GM21737 (cell line): ENCODE results near the gene FOXG1.

Experiments
- ATAC-seq: cut with Tn5 transposase; IDR thresholded peaks from one replicate; pipeline ENCODE4 v1.9.1; 2021; ENCODE audit warnings: mild to moderate bottlenecking, moderate library complexity; ENCODE audit not compliant: unreplicated experiment

Gene FOXG1

GRCh38 chr14:28761438-28762291 lies 4.9 kb upstream of the FOXG1 start:
- no peak for ATAC-seq

GRCh38 chr14:28762303-28762954 lies 4.2 kb upstream of the FOXG1 start:
- ATAC-seq: no peak

- no peak for ATAC-seq
Measured at GRCh38 chr14:28762955-28763326, 3.6 kb upstream of the FOXG1 start.

- no peak for ATAC-seq
Measured at GRCh38 chr14:28763751-28764256, 2.8 kb upstream of the FOXG1 start.

GRCh38 chr14:28764257-28765160 lies 2.1 kb upstream of the FOXG1 start:
- ATAC-seq: no peak

- ATAC-seq: no peak
Measured at GRCh38 chr14:28765169-28765830, 1.3 kb upstream of the FOXG1 start.

- ATAC-seq: no peak
Measured at GRCh38 chr14:28765831-28766468, 637 bp upstream of the FOXG1 start.

- ATAC-seq: no peak
Measured at GRCh38 chr14:28767030-28767852, 654 bp downstream of the FOXG1 start.

- no peak for ATAC-seq
Measured at GRCh38 chr14:28767853-28768741, 1.5 kb downstream of the FOXG1 start.

GRCh38 chr14:28769276-28769880 lies 2.8 kb downstream of the FOXG1 start:
- ATAC-seq: no peak

- no peak for ATAC-seq
Measured at GRCh38 chr14:28770061-28770460, 3.5 kb downstream of the FOXG1 start.

- ATAC-seq: no peak
Measured at GRCh38 chr14:28770630-28771029, 4.0 kb downstream of the FOXG1 start.

GRCh38 chr14:28771168-28771567 lies 4.6 kb downstream of the FOXG1 start:
- ATAC-seq: no peak

- no peak for ATAC-seq
Measured at GRCh38 chr14:28772613-28773012, 6.0 kb downstream of the FOXG1 start.

GRCh38 chr14:28773176-28773575 lies 6.6 kb downstream of the FOXG1 start:
- no peak for ATAC-seq

- no peak for ATAC-seq
Measured at GRCh38 chr14:28773861-28774691, 7.5 kb downstream of the FOXG1 start.
